HepG2 (cell line): ENCODE measurements around the gene FAM120B. TPM values are rescaled to one million over a fixed set of nuclear protein-coding genes. Genes with fewer than 3 reads are reported as not detected.

Experiments
- AKNA ChIP-seq: sonication (generic); formaldehyde crosslinking; IDR thresholded peaks from 2 replicates; pipeline ENCODE4 v1.4.0; 2020; ENCODE audit warnings: missing genetic modification reagents, borderline replicate concordance
- CBFB ChIP-seq: sonication (generic); formaldehyde crosslinking; IDR thresholded peaks from 2 replicates; pipeline ENCODE4 v1.4.0; 2020; ENCODE audit warnings: missing genetic modification reagents
- CC2D1A ChIP-seq: sonication (generic); formaldehyde crosslinking; IDR thresholded peaks from 2 replicates; pipeline ENCODE4 v1.8.1; 2023; ENCODE audit warnings: mild to moderate bottlenecking, missing genetic modification reagents
- ISL2 ChIP-seq: sonication (generic); formaldehyde crosslinking; IDR thresholded peaks from 2 replicates; pipeline ENCODE4 v1.5.0; 2020; ENCODE audit warnings: missing genetic modification reagents
- JUN ChIP-seq: sonication (generic); formaldehyde crosslinking; IDR thresholded peaks from 2 replicates; pipeline ENCODE4 v1.4.0; 2020; ENCODE audit warnings: mild to moderate bottlenecking, missing genetic modification reagents
- KAT2B ChIP-seq: fragments of 150-350 bp; IDR thresholded peaks from 2 replicates; pipeline ENCODE4 v1.6.1; 2014; ENCODE audit warnings: low read depth, low read length, borderline replicate concordance
- PRDM4 ChIP-seq: sonication (generic); formaldehyde crosslinking; IDR thresholded peaks from 2 replicates; pipeline ENCODE4 v1.9.0; 2021; ENCODE audit warnings: missing genetic modification reagents, borderline replicate concordance
- TSC22D2 ChIP-seq: sonication (generic); formaldehyde crosslinking; IDR thresholded peaks from 2 replicates; pipeline ENCODE4 v1.5.1; 2020; ENCODE audit warnings: missing genetic modification reagents, mild to moderate bottlenecking, borderline replicate concordance
- ZBED4 ChIP-seq: sonication (generic); formaldehyde crosslinking; IDR thresholded peaks from 2 replicates; pipeline ENCODE4 v1.4.0; 2020; ENCODE audit warnings: missing genetic modification reagents, borderline replicate concordance
- ZFX ChIP-seq: sonication (generic); formaldehyde crosslinking; IDR thresholded peaks from 2 replicates; pipeline ENCODE4 v1.4.0; 2020; ENCODE audit warnings: mild to moderate bottlenecking, low read depth, missing genetic modification reagents, moderate library complexity
- ZNF136 ChIP-seq: sonication (generic); formaldehyde crosslinking; IDR thresholded peaks from 2 replicates; pipeline ENCODE4 v1.8.1; 2022; ENCODE audit warnings: low read depth, mild to moderate bottlenecking, moderate library complexity, missing genetic modification reagents
- ZNF280B ChIP-seq: sonication (generic); formaldehyde crosslinking; IDR thresholded peaks from 2 replicates; pipeline ENCODE4 v1.5.0; 2020; ENCODE audit warnings: missing genetic modification reagents, mild to moderate bottlenecking, borderline replicate concordance
- ZNF563 ChIP-seq: sonication (generic); formaldehyde crosslinking; IDR thresholded peaks from 2 replicates; pipeline ENCODE4 v1.8.0; 2022; ENCODE audit warnings: mild to moderate bottlenecking, moderate library complexity, missing genetic modification reagents
- ZNF7 ChIP-seq: IDR thresholded peaks from 2 replicates; pipeline ENCODE4 v1.6.1; 2016; ENCODE audit warnings: missing biosample characterization, missing genetic modification reagents
- polyA plus RNA-seq, 8 experiments: library from polyadenylated mRNA; depleted of rRNA in 3 of 8; stranded (reverse) in 7 of 8; unstranded in 1 of 8; fragments of >200 nt; fragmentation: Illumina TruSeq in 4 of 8; extraction: Trizol in 4 of 8; gene quantifications; 2 replicates each; pipeline versions ENCODE4 v1.2.1 to v1.2.3, GENCODE V29; 2011 to 2016; ENCODE audit warnings: low read depth in 4 of 8, missing spikeins in 1 of 8, mixed read lengths in 1 of 8; ENCODE audit not compliant: insufficient read depth in 1 of 8
- total RNA-seq, 5 experiments: library from RNA; depleted of rRNA; stranded (reverse); fragments of >200 nt; fragmentation: Illumina TruSeq; extraction: Trizol; gene quantifications; 2 replicates each; pipeline ENCODE4 v1.2.3, GENCODE V29; 2016; ENCODE audit warnings: low read depth in 1 of 5

Gene FAM120B
- total and polyA plus RNA-seq, 2 of the 13 experiments (the other 11 are each of a cell fraction or from before 2014, with no cell fraction given) = 9.2 to 10.7 TPM

GRCh38 chr6:170434117-170434820 is 127.7 kb downstream of the FAM120B start (continued):
- TF ChIP-seq ZBED4 (no peak), ISL2 (no peak), ZNF7 (CRISPR knock-in tag) (no peak), CBFB (CRISPR knock-in tag) (no peak), KAT2B (no peak), ZFX (CRISPR knock-in tag) (0 out of 2 replicates have a peak, but pooled peaks have one; percentile 8), AKNA (CRISPR knock-in tag) (no peak), PRDM4 (CRISPR knock-in tag) (no peak), ZNF136 (CRISPR knock-in tag) (no peak), TSC22D2 (CRISPR knock-in tag) (no peak), ZNF563 (CRISPR knock-in tag) (no peak), CC2D1A (CRISPR knock-in tag) (no peak), JUN (CRISPR knock-in tag) (no peak), ZNF280B (no peak; the same call in 1 of the 2 replicates)
